HG03175 (cell line): Measurements from ENCODE around the gene SPESP1.

Experiments
- ATAC-seq: cut with Tn5 transposase; IDR thresholded peaks from one replicate; pipeline ENCODE4 v1.9.1; 2021; ENCODE audit warnings: mild to moderate bottlenecking, moderate library complexity; ENCODE audit not compliant: unreplicated experiment

The SPESP1 gene

GRCh38 chr15:68990992-68991500 is 60.7 kb downstream of the SPESP1 start:
- ATAC-seq: no peak

GRCh38 chr15:68991723-68992122 is 61.4 kb downstream of the SPESP1 start:
- no peak for ATAC-seq

- ATAC-seq: no peak
Measured at GRCh38 chr15:68992696-68993095, 62.4 kb downstream of the SPESP1 start.

DNA sequence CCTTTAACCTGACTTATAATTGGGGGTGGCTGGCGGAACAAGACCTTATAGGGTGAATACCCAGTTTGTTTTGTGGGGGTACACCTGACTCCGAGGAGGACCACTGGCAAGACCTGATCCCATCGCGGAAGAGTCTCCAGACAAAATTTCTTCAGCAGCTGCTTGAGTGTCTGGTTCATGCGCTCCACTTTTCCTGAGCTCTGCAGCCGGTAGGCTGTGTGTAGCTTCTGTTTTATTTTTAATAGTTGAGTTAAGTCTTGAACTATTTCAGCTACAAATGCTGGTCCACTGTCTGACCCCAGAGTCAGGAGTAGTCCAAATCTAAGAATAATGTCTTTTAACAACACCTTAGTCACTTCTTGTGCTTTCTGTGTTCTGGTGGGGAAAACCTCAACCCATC is 63.0 kb downstream of the SPESP1 start:
- ATAC-seq: no peak

GRCh38 chr15:68994149-68994548 is 63.8 kb downstream of the SPESP1 start:
- no peak for ATAC-seq

DNA sequence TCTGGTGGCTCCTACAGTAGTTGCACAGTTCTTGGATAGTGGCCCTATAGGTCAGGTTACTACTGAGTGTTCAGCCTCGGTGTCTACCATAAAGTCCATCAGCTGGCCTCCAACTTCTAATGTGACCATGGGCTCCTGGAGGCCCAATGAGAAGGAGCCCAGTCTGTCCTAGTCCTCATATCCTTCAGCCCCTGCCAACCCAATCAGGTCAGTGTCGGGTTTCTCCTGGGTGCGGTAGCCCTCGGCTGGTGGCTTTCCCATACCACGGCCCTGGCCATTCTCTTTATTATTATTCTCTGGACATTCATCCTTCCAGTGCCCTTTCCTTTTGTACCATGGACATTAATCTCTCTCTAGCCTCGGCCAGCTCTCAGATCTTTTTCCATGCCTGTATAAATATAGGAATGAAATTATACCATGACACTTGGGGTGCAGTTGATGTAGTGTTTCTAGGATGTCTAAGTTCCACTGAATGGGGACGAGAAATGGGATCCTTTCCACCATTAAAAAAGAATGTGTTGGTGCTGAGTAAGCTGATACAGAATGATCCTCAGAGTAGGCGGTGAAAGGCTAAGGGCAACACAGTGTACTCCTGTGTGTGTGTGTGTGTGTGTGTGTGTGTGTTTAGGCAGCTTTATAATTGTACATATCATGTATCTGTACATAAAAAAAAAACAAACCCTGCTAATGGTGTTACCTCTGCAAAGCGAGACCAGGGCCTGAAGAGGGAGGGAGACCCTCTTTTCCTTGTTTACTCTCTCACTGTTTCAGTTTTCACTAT is 64.8 kb downstream of the SPESP1 start:
- no peak for ATAC-seq
